ENCODE results near the gene MYH7.

The MYH7 gene

DNA sequence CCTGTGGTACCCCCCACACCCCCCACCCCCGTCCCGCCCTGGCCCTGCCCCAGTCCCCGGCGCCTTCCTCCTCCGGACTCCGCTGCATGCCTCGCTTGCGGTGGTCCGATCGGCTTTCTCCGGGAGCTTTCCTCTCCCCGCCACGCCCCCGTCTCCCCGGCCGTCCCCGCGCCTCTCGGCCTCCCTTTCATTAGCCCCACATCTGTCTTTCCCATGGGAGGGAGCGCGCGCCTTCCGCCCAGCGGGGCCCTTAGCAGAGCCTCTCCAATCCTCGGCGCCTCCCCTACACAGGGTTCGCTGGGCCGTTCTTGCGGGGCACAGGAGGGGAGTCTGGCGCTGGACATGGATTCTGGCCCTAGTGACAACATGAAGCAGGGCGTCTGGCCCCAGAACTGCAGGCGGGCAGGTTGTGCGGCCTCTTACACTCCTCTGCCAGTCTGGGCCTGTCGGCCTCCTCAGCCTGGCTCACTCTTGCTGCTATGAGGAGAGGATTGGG, 69.0 kb downstream of the MYH7 start:
- Mint-ChIP-seq H3K4me1 (no peaks in the 10 kb centered on the region), H3K36me3 (no peaks in the 10 kb centered on the region), H3K27me3 (peaks cover 43% of the 10 kb centered on the region), H3K9me3 (no peaks in the 10 kb centered on the region), H3K27ac (no peak overlapping the region), H3K4me3 (no peak overlapping the region)
- ATAC-seq: no peak

DNA sequence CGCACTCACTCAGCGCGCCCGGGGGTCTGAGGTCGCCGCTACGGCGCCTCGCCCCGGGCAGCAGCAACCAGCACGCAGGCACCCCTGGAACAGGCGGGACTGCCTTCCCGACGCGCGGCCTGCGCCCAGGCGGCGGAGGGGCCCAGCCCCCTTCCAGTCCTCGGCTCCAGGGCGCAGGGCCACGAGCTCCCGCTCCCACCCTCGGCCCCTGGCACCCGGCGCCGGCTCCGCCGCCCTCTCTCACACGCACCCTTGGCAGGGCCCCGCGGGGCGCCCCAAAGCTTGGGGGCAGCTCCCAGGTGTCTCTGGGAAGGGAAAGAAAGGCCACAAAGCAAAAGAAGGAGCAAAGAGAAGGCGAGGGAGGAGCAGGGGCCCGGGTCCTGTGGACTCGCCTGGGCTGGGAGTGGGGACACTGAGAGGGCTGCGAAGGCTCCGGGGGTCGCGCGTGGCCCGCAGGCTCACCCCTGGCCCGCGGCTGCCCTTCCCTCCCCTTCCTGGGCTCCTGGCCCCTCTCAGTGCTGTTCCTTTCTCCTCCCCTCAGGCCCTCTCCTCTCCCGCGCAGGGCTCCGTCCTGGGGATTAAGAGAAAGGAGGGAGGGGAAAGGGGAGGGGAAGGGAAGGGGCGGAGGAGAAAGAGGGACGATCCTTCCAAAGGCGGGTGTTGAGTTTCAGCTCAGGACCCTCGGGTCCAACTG, 69.6 kb downstream of the MYH7 start:
- no peak overlapping the region for H3K4me3 Mint-ChIP-seq
- H3K36me3 Mint-ChIP-seq: no peaks in the 10 kb centered on the region
- ATAC-seq: no peak
- no peaks in the 10 kb centered on the region for H3K4me1 Mint-ChIP-seq
- no peak overlapping the region for H3K27ac Mint-ChIP-seq
- H3K9me3 Mint-ChIP-seq: no peaks in the 10 kb centered on the region
- H3K27me3 Mint-ChIP-seq: peaks cover 43% of the 10 kb centered on the region

DNA sequence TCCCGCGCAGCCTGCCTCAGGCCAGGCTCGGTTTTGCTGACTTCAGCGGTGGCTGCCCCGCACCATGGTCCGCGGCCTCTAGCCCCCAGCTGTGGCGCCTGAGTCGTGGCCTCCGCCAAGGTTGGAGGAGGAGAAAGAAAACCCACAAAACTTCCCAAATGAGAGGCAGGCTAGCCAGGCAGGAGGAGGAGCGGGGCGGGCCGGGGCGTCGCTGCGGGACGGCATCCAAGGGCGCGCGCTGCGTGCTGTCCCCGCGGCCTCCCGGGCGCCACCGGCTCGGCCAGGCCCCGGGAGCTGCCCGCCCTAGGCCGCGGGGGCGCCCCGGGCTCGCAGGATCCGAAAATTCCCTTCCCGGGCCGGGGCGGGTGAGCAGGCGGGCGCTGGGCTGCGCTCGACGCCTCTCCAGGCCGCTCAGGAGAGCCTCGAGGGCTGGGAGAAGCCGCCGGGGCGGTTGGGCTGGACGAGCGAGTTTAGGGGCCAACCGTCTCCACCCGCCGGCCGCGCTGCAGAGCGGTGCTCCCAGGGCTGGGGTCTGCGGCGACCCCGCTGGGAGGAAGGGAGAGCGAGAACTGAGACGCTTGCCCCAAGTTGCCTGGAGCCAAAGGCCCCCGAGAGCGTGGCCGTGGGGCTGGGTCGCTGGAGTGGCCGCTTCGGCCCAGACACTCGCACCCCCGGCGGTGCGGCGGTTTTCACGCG, 70.3 kb downstream of the MYH7 start, which contains the start of gene EFS:
EFS (minus strand) TSS at position 137 of the 696 bp plus-strand sequence. CDS start 147 bp downstream, outside the sequence.
- Mint-ChIP-seq H3K36me3 (no peaks in the 10 kb centered on the region), H3K4me3 (no peak within 1 kb of the TSS), H3K9me3 (no peaks in the 10 kb centered on the region), H3K27me3 (peaks cover 46% of the 10 kb centered on the region), H3K4me1 (no peaks in the 10 kb centered on the region), H3K27ac (no peak within 1 kb of the TSS)
- ATAC-seq: no peak

DNA sequence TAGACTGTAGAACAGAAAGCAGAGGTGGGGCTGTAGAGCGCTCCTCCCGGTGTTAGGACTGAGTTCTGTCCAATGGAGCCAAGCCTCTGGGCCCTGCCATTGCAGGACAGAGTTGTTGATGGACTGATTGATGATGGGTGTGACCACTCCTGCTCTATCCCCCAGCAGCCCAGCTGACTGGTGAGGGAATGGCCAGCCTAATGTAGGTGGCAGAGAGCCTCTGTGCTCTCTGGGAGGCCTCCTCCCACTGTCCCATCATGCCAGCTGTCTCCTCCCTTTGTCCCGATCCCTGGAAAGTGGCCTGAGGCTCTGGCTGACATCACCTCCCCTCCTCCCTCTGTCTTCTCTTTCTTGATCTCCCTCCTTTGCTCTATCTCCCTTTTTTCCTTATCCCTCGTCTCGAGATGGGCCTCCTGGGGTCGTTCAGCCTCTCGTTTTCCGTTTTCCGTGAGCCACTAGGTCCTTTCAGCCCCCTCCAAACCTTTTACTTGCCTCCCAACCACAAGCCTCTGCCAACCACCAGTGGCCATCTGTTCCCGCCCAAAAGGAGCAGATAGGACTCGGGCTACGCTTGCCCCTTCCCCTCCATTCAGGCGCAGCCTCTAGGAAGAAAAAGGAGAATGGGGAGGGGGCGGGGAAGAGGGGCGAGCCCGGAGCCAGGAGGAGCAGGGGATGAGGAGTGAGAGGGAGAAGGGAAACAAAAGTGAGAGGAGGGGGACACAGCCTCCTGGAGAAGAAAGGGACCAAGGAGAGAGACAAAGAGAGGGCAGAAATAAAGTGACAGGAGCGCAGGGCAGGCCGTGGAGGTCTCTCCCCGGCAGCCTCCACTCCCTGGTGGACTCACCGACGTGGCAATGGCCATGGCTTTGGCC, 71.1 kb downstream of the MYH7 start:
- H3K4me3 Mint-ChIP-seq: no peak overlapping the region
- H3K36me3 Mint-ChIP-seq: no peaks in the 10 kb centered on the region
- H3K4me1 Mint-ChIP-seq: no peaks in the 10 kb centered on the region
- ATAC-seq: no peak
- H3K27me3 Mint-ChIP-seq: peaks cover 53% of the 10 kb centered on the region
- no peaks in the 10 kb centered on the region for H3K9me3 Mint-ChIP-seq
- no peak overlapping the region for H3K27ac Mint-ChIP-seq
